ENCODE results near the gene SELENOH.

GRCh38 chr11:57699813-57700212 is 41.5 kb upstream of the SELENOH start:
- TF ChIP-seq CTCF (IDR thresholded peaks at IDR 0.05) (no peak), POLR2A (IDR thresholded peaks at IDR 0.05; ENCODE audit: low read length) (no peak), MYC (IDR thresholded peaks at IDR 0.05; ENCODE audit: borderline replicate concordance, low read length) (no peak), E2F6 (IDR thresholded peaks at IDR 0.05; ENCODE audit: borderline replicate concordance, low read depth) (no peak), HEYL (CRISPR knock-in tag; IDR thresholded peaks at IDR 0.05) (no peak), POLR2AphosphoS2 (conservative IDR thresholded peaks at IDR 0.05; ENCODE audit: low read length) (no peak), CEBPB (IDR thresholded peaks at IDR 0.05) (no peak), EP300 (IDR thresholded peaks at IDR 0.05) (no peak), MAX (IDR thresholded peaks at IDR 0.05) (no peak), EHMT2 (IDR thresholded peaks at IDR 0.05; ENCODE audit: low read depth) (no peak), PBX3 (IDR thresholded peaks at IDR 0.05) (no peak), RAD21 (conservative IDR thresholded peaks at IDR 0.05 in 1 of 2, IDR thresholded peaks at IDR 0.05 in 1 of 2) (no peak), JUN (IDR thresholded peaks at IDR 0.05) (no peak)

Measured in A549 (cell line).